RPMI8226 (cell line): ENCODE data around the gene SAMD8.

Source experiments
- DNase-seq: peaks from one replicate; pipeline ENCODE4 v3.0.0-alpha.2; 2015

SAMD8 gene

GRCh38 chr10:75111365-75111906, at the start of gene SAMD8:
Gene SAMD8 (plus strand): TSS chr10:75111656. CDS start chr10:75150529, 38,873 bp downstream.
- peak; percentile 94 for DNase-seq

GRCh38 chr10:75061709-75062505, 49.5 kb upstream of the SAMD8 start:
- no peak for DNase-seq

GRCh38 chr10:75062506-75063299, 48.8 kb upstream of the SAMD8 start:
- DNase-seq, result no peak

- DNase-seq, result no peak
These were observed 47.8 kb upstream of the SAMD8 start for GRCh38 chr10:75063461-75064230.

DNA sequence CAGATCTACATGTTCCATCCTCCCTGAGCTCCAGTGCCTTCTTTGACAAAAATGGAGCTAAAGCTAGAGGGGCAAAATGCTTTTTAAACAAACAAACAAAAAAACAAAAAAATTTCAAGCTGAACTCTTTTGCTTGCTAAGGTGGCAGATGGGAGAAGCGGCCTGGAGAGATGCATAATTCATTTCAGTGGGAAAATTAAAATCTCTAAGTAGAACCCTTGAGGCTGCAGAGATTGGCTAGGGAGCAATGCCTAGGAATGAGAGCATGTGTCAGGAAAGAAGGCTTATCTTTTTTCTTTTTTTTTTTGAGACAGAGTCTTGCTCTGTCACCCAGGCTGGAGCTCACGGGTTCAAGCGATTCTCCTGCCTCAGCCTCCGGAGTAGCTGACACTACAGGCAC, 46.4 kb upstream of the SAMD8 start:
- DNase-seq, result no peak

- no peak for DNase-seq
These were observed 45.2 kb upstream of the SAMD8 start for GRCh38 chr10:75066271-75066670.

GRCh38 chr10:75067272-75067671, 44.2 kb upstream of the SAMD8 start:
- no peak for DNase-seq

- DNase-seq, result no peak
These were observed 42.9 kb upstream of the SAMD8 start for GRCh38 chr10:75068523-75068922.

DNA sequence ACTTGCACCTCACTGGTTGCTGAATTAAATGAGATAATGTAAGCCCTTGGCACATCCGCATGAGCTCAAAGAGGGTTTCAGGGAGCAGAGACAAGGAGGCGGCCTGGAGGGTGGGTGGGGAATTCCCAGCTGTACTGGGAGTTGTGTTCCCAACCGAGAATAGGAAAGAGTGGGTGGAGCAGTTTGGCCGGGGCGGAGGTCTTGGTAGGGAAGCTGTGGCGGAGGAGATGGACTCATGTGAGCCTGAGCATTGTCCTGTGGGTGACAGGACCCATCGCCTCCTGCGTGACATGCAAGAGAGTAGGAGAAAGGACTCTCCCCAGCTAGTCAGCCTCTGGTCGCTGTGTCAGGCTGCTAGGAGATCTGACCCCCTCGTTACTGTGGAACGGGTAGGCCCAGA, 41.0 kb upstream of the SAMD8 start:
- no peak for DNase-seq

GRCh38 chr10:75070961-75071428, 40.5 kb upstream of the SAMD8 start:
- DNase-seq, result no peak

DNA sequence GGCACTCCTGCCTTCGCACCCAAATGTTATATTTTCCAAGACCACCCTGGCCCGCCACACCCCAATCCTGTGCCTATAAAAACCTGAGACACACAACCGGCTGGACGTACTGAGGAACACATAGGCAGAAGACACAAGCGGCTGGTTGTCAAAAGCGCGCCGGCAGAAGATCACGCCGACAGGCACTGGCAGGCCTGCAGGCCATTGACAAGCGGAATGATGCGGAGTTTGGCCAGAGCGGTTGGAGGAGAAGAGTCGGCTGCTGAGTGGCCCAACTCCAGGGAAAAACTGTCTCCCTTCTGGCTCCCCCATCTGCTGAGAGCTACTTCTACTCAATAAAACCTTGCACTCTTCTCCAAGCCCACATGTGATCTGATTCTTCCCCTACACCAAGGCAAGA, 39.7 kb upstream of the SAMD8 start:
- DNase-seq, result no peak

DNA sequence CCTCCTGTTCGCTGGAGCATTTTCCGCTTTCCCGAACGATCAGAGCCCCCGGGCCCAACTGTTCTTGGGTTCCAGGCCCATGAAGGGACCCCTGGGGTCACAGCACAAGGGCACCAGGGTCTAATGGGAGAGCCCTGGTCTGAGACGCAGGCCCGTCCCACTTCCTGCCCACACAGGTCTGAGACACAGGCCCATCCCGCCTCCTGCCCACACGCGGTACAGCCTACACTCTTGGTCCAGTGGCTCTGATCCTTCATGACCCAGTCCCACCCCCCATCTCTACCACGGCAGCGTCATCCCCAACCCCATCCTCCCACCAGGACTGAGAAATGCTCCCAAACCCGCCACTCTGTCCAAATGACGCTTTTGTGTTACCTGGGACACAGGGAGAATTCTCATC, 38.7 kb upstream of the SAMD8 start:
- no peak for DNase-seq

DNA sequence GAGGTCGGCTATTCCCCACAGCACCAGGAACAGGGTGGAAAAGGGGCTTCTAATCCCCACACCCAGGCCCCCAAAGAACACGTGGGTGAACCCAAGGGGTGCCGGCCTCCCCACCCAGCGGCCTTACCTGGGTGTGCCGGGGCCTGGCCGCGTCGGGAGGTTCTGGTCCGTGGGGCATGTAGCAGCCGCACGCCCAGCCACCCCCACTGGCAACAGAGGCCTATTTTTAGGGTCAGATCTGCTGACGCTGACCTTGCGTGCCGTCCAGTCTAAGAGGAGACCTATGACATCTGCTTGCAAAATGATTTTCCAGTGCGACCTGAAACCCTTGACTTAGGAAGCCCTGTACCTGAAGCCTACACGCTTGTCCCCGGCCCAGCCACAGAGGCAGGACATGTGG, 38.0 kb upstream of the SAMD8 start:
- no peak for DNase-seq

DNA sequence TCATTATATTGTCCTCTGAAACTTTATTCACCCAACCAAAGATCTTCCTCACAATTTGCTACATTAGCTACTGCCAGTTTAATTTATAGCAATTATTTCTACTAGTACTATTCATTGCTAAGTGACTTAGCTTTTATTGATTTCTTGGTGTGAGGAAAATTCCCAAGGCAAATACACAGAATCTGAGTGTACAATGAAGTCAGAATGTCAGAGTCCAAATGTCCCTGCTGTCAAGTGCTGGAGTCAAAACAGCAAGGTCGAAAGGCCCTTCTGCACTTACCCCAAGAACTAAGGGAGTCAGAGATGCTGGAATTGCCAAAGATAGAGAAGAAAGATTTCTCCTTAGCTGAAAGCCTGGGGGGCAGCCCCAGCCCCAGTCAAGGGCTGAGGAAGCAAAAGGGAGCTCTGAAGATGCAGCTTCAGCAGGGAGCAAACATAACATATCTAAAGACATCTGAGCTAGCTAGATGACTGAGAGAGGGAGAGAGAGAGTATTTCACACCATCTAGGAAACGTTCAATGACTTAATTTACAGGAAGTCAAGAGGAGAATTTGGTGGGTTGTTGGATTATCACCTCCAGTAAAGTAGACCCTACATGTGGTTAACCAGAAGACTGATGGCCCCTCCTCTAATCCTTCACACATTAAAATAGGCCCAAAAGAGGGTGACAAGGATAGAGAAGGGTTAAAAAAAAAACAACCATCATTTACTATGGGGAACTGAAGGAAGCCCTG, 36.6 kb upstream of the SAMD8 start:
- DNase-seq, result no peak

DNA sequence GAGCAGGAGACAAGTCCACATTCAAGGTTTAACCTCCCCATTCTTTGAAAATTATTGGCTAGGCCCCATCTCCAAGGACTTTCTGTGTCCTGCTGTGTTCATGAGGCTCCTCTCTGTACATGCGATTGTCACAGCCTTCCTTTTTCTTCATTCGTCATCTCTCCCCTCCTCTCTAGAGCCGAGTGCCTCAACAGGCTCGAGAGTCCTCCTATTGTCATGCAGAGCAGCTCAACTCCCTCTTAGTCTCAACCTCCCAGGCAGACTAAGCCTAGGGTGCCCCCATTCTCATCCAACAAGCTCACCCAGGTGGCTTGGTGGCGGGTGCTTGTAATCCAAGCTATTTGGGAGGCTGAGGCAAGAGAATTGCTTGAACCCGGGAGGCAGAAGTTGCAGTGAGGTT, 35.1 kb upstream of the SAMD8 start:
- DNase-seq, result no peak

DNA sequence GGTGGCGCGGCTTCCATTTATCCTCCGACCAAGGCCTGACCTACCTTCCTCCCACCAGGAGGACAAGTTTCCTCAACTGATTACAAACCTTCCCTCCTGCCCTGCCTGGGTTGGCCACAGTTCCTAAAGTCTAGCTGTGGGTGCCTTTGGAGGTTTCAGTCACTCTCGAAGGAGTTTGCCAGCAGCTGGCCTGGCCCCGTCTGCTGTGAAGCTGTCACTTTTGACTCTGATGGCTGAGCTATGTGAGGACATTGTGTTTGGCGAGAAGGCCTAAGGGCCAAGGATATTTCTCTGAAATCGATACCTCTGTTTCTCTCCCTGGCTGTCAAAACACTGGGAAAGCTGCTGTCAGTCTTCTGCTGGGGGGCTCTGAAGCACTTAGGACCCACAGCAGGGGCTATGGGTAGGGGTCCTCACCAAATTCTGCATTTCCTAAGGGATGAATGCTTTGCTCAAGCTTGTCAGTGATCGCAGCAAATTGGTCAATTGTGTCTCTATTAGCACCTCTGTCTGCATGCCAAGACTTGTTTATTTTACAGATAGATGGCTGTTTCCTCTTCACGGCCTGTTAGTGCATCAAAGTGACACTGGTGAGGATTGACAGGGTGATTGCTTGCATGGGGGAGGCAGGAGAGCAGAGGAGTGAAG, 31.9 kb upstream of the SAMD8 start:
- no peak for DNase-seq

DNA sequence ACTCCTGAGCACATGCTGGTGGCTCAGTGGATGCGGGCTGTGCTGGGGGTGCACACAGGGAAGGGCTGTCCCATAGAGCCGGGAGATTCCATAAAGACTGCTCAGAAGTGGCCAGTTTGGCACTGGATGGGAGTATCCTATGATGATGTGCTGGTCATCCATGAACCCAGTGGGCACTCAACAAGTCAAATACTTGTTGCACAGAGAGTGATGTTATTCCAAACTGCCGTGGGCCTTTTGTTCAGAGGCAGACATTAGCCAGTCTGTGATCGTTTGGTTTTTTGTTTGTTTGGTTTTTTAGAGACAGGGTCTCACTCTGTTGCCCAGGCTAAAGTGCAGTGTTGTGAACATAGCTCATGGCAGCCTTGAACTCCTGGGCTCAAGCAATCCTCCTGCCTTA, 30.9 kb upstream of the SAMD8 start:
- DNase-seq, result no peak

DNA sequence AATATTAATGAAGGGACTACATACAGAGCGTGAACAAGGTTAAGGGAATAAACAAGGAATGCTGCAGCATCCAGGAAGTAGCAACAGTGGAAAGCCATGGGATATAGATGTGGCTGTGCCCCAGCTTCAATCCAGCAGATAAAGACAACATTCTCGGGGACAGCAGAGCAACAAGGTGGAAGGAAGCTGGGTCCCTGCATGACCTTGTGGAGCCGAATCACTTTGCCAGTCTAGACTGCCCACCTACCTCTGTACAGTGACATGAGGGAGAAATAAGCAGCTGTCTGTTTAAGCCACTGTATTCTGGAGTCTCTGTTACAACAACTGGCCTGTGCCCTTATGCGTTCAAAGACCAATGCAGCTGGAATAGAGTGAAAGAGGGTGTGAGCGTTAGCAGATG, 30.1 kb upstream of the SAMD8 start:
- DNase-seq, result no peak

DNA sequence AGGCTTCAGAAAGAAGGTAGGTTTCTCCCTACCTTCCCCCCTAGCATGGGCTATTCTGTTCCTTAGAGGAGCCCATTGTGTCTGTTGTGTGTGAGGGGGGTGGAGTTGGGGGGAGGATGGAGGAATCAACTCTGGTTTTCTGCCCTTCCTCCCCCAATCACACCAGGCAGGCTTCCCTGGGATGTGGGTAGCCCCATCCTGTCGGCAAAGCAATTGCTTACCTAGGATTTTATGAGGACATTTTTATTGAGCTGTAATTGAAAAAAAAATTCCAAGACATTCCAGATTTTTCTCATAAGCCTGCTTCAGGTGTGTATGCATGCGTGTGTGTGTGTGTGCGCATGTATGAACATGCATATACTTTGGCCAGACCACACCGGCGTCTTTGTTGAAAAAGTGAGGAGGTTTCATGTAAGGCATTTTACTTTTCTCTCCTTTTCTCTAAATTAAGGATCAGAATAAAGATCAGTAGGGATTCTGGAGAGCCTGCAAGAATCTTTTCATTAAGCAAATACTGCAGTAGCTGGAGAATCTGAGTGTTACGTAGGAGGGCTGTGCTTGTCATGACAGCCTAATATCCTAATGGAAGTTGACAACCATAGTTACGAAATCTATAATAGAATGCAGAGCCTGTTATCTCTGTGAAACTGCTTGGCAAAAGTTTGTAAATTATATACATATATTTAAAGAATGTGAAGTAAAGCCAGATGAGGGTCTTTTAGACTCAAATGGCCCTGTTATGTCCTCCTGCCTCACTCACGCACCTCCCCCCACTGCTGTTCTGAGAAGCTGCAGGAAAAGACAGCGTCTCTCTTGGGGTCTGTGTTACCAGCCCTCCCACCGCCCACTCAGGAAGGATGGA, 27.3 kb upstream of the SAMD8 start:
- DNase-seq, result no peak

DNA sequence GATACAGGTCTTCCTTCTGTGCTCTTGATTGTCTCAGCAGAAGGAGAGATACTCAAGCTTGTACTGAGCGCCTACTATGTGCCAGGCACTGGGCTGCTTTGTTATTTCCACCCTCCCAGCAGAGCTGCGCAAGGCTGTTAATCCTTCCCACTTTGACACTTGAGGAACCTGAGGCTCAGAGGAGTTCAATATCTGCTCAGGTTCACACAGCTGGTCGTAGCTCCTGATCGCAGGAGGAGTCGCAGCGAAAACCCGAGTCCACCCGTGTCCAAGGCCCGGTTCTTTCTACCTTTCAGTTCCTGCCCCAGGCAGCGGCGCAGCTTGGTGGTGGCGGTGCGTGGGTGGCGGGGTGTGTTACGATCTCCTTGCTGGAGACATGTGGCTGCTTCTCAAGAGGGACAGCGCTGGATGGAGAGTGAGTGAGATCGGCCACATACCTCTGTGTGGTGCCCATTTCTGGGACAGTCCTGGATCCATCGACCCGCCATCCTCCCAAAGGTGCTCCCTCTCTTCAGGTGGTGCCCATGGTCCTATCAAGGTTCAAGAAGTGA, 26.5 kb upstream of the SAMD8 start:
- DNase-seq, result no peak
